ENCODE data around the gene SIPA1L3. TPM values are rescaled to one million over a fixed set of nuclear protein-coding genes. Genes with fewer than 3 reads are reported as not detected.

Gene SIPA1L3
- total and polyA plus RNA-seq, 2 experiments from 2014 or later = 15.7 to 54.1 TPM

- no peak overlapping the region for H3K27ac Mint-ChIP-seq
- no peak overlapping the region for H3K4me2 ChIP-seq
- no peaks in the 10 kb centered on the region for H3K36me3 Mint-ChIP-seq (ENCODE audit: low read depth)
- H3K4me3 Mint-ChIP-seq = no peak overlapping the region
- H3K27me3 ChIP-seq (ENCODE audit: insufficient read depth) = no peaks in the 10 kb centered on the region
- peaks cover 55% of the 10 kb centered on the region for H3K79me2 ChIP-seq (replicated peaks; ENCODE audit: insufficient read depth)
- H2AFZ ChIP-seq = no peak overlapping the region
- ATAC-seq = no peak
- no peaks in the 10 kb centered on the region for H3K36me3 ChIP-seq (ENCODE audit: insufficient read depth)
- peaks cover 44% of the 10 kb centered on the region for H3K4me1 Mint-ChIP-seq
- no peak overlapping the region for H3K27ac ChIP-seq (ENCODE audit: low read depth)
- TF ChIP-seq ZNF462 (CRISPR knock-in tag; IDR thresholded peaks at IDR 0.05) = no peak
- TF ChIP-seq EZH2phosphoT487 (IDR thresholded peaks at IDR 0.05; ENCODE audit: unreplicated experiment) = no peak
- no peaks in the 10 kb centered on the region for H3K9me2 ChIP-seq (ENCODE audit: insufficient read depth)
- H3F3A ChIP-seq (replicated peaks; ENCODE audit: low read depth) = peaks cover 9% of the 10 kb centered on the region; the same call in 1 of the 2 replicates
- H3K4me3 ChIP-seq = no peak overlapping the region
- H3K27me3 Mint-ChIP-seq (ENCODE audit: insufficient read depth, low read depth, poor library complexity) = peaks cover 8% of the 10 kb centered on the region
- peaks cover 17% of the 10 kb centered on the region; the same call in 1 of the 2 replicates for H3K4me1 ChIP-seq (ENCODE audit: insufficient read depth)
- no peaks in the 10 kb centered on the region for H3K9me3 Mint-ChIP-seq
- peaks cover 4% of the 10 kb centered on the region for H4K20me1 ChIP-seq (replicated peaks; ENCODE audit: insufficient read depth)
- DNase-seq (ENCODE audit: low spot score) = no peak
Observed at GRCh38 chr19:37982655-37983054, 75.6 kb downstream of the SIPA1L3 start.

GRCh38 chr19:37983153-37983552 is 76.1 kb downstream of the SIPA1L3 start:
- Mint-ChIP-seq H3K9me3 (no peaks in the 10 kb centered on the region), H3K27me3 (ENCODE audit: insufficient read depth, low read depth, poor library complexity) (peaks cover 11% of the 10 kb centered on the region), H3K4me3 (no peak overlapping the region), H3K27ac (no peak overlapping the region), H3K36me3 (ENCODE audit: low read depth) (no peaks in the 10 kb centered on the region), H3K4me1 (peaks cover 48% of the 10 kb centered on the region)
- TF ChIP-seq STAT1 (IDR thresholded peaks at IDR 0.05; ENCODE audit: unreplicated experiment) (no peak), REST (IDR thresholded peaks at IDR 0.05; ENCODE audit: unreplicated experiment) (no peak), ZNF114 (CRISPR knock-in tag; IDR thresholded peaks at IDR 0.05) (no peak), NANOG (IDR thresholded peaks at IDR 0.05; ENCODE audit: borderline replicate concordance) (no peak), POLR2AphosphoS5 (IDR thresholded peaks at IDR 0.05; ENCODE audit: low read depth) (no peak), CREB1 (CRISPR knock-in tag; IDR thresholded peaks at IDR 0.05; ENCODE audit: low read depth) (no peak), CTCF (conservative IDR thresholded peaks at IDR 0.05; ENCODE audit: low read depth in 2 of 2) (no peak)
- Histone ChIP-seq H3K4me2 (no peak overlapping the region), H3K27ac (ENCODE audit: low read depth) (no peak overlapping the region), H2AFZ (no peak overlapping the region), H3K27me3 (ENCODE audit: insufficient read depth) (no peaks in the 10 kb centered on the region), H3K9me2 (ENCODE audit: insufficient read depth) (no peaks in the 10 kb centered on the region), H3K4me1 (ENCODE audit: insufficient read depth) (peaks cover 22% of the 10 kb centered on the region), H4K20me1 (replicated peaks; ENCODE audit: insufficient read depth) (peaks cover 4% of the 10 kb centered on the region), H3K36me3 (ENCODE audit: insufficient read depth) (no peaks in the 10 kb centered on the region), H3K4me3 (no peak overlapping the region), H3F3A (replicated peaks; ENCODE audit: low read depth) (peaks cover 13% of the 10 kb centered on the region; the same call in 1 of the 2 replicates), H3K79me2 (replicated peaks; ENCODE audit: insufficient read depth) (peaks cover 51% of the 10 kb centered on the region)
- ATAC-seq (no peak), DNase-seq (ENCODE audit: low spot score) (no peak)

Measured in GM23338 (cell line).